ENCODE measurements around the gene STK32A.

Gene STK32A

GRCh38 chr5:147413266-147413665 is 178.4 kb downstream of the STK32A start:
- DNase-seq = no peak

- DNase-seq = no peak
Observed at GRCh38 chr5:147415651-147416050, 180.8 kb downstream of the STK32A start.

GRCh38 chr5:147417135-147417813 is 182.4 kb downstream of the STK32A start:
- peak in 2 of 56 donors; percentile 15 to 30 for DNase-seq

GRCh38 chr5:147418613-147419012 is 183.8 kb downstream of the STK32A start:
- DNase-seq = no peak

- no peak for DNase-seq
Observed at GRCh38 chr5:147426640-147427327, 192.0 kb downstream of the STK32A start.

- no peak for DNase-seq
Observed at GRCh38 chr5:147427521-147428401, 192.9 kb downstream of the STK32A start.

GRCh38 chr5:147430628-147431027 is 195.8 kb downstream of the STK32A start:
- DNase-seq = no peak

- no peak for DNase-seq
Observed at GRCh38 chr5:147431586-147431985, 196.8 kb downstream of the STK32A start.

- DNase-seq = no peak
Observed at GRCh38 chr5:147432323-147432722, 197.5 kb downstream of the STK32A start.

- no peak for DNase-seq
Observed at GRCh38 chr5:147434049-147434448, 199.2 kb downstream of the STK32A start.

GRCh38 chr5:147436596-147436995 is 201.8 kb downstream of the STK32A start:
- DNase-seq = no peak

- peak in 5 of 56 donors; percentile 7 to 25 (median 21) for DNase-seq
Observed at GRCh38 chr5:147437161-147437596, 202.4 kb downstream of the STK32A start.
